IPS DF 4.7 (cell line): ENCODE results near the gene AVPR1A.
"Not testable (repeated sequence)": the region's sequence is repeated elsewhere in the genome, so short reads cannot be mapped to it uniquely, and the experiment has no call there.

Experiments used
- DNase-seq: peaks from one replicate; pipeline ENCODE4 v3.0.0-alpha.2; 2013; ENCODE audit warnings: low spot score; ENCODE audit errors: extremely low read depth

AVPR1A gene

DNA sequence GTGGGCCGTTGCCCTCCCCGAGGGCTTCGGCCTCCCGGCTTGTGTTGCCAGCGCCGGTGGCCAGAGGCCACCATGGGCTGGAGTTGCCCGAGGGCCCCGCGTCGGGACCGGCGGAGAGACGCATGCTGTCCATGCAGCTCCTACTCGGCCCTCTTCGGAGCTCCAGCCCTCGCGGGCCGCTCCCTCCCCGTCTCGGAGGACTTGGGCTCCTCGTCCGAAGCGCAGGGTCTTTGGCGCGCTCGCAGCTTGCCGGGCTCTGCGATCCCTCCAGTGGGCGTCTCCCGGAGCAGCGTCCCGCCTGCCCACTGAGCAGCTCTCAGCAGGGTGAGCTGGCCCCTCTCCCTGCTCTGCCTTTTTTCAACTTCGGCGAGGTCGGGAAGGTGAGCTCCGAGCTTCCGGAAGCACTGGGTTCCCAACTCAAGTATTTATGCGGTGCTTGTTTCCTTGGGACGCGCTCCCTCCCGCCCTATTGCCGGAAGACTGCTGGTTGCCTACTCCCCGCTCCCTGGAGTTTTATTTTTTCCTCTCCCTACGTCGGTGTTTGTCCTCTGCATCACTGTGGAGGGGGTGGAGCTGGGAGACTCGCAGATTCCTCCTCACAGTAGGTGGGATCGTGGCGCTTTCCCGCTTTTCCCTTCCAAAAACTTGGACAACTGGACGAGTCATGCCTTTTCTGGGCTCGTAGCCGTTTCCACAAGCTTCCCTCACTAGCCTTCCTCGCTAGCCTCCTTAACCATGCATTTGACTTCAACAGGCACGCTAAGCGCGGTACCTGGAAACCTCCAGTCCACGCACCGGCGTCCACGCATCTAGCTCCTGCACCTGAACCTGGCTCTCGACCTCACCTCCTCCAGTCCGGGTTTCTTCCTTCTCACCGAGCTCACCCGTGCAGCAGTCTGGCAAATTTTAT lies at the start of gene AVPR1A:
TSS of gene AVPR1A (minus strand) at position 489 of the 910 bp plus-strand sequence. CDS start at position 124, 365 bp downstream.
- DNase-seq, result no peak

DNA sequence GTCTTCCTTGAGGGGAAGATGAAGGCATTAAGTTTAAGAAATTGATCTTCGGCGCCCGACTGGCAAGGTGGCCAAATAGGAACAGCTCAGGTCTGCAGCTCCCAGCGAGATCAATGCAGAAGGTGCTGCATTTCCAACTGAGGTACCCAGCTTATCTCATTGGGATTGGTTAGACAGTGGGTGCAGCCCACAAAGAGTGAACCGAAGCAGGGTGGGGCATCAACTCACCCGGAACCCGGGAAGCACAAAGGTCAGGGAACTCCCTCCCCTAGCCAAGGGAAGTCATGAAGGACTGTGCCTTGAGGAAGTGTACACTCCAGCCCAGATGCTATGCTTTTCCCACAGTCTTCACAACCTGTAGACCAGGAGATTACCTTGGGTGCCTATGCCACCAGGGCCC lies 45.2 kb upstream of the AVPR1A start:
- no peak for DNase-seq

DNA sequence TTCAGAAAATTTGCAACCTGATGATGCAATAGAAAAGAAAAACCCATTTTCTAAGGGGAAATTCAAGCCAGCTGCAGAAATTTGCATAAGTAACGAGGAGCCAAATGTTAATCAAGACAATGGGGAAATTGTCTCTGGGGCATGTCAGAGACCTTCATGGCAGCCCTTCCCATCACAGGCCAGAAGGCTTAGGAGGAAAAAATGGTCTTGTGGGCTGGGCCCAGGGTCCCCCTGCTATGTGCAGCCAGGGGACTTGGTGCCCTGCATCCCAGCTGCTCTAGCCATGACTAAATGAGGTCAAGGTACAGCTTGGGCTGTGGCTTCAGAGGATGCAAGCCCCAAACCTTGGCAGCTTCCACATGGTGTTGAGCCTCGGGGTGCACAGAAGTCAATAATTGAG lies 28.2 kb upstream of the AVPR1A start:
- no peak for DNase-seq

DNA sequence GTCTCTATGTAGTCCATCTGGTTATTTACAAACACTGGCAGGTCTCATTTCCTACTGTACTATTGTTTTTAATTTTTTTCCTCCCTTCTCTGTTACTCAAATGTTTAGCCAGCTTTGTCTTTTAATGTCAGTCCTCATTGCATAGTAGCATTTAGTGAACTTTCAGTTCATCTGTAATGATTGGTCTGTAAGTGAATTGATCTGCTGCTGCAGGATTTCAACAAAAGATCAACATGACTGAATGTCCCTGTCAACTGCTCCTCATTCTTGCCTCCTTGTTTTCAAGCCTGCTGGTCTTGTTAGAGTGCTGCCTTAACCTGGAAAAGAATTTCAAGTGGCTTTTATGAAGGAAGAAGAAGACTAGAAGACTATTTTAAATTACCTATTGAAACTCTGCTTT lies 19.3 kb upstream of the AVPR1A start:
- no peak for DNase-seq

DNA sequence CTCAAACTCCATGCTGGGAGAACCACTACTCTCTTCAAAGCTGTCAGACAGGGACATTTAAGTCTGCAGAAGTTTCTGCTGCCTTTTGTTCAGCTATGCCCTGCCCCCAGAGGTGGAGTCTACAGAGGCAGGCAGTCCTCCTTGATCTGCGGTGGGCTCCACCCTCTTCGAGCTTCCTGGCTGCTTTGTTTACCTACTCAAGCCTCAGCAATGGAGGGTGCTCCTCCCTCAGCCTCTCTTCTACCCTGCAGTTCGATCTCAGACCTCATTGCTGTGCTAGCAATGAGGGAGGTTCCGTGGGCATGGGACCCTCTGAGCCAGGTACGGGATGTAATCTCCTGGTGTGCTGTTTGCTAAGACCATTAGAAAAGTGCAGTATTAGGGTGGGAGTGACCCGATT lies 16.7 kb upstream of the AVPR1A start:
- not testable (repeated sequence) for DNase-seq

DNA sequence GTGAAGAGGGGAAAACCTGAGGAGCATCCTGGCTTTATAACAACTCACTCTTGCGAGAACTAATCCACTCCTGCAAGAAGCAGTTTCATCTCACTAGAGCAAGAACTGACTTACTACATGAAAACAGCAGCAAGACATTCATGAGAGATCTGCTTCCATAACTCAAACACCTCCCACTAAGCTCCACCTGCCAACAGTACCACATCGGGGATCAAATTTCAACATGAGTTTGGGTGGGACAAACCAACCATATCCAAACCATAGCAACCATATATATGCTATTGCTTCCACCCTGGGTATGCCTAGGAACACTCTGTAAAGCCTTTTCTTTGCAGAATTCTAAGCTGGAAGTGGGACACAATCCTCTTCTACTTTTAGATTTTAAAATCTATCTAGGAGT lies 13.9 kb upstream of the AVPR1A start:
- DNase-seq, result no peak

DNA sequence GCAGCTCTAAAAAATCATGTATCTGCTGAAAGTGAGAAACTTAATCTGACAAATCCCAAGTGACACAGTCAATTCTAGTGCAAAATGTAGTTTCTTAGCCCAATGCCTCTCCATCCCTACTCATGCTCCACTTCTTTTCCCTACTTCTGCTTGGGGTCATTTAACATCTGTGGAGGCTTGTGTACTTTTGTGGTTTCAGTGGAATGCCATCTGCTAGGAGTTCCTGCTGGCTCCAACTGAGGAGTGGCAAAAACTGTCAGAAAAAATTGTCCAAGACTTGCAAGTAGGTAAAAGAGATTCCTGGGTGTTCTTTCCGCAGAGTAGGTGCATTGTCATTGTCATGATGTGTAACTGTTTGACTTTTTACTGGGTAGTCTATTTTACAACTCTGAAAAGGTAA lies 12.5 kb upstream of the AVPR1A start:
- no peak for DNase-seq

DNA sequence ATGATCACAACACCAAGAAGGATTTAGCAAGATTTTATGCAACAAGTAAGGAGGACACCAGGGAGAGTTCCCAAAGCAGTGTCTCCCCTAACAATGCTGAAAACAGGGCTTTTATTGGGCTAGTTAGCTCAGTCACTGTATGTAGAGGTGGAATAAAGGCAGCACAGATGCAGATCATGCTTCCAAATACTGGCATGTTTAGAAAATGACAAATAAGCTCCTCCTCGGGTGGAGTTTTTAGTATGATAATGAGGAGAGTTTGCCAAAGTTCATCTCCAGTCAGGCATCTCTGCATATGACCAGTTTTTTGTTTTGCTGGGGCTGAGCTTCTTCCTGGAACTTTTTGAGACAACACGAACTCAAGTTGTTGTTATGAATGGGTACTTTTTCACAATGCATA lies 4.4 kb upstream of the AVPR1A start:
- DNase-seq, result no peak

DNA sequence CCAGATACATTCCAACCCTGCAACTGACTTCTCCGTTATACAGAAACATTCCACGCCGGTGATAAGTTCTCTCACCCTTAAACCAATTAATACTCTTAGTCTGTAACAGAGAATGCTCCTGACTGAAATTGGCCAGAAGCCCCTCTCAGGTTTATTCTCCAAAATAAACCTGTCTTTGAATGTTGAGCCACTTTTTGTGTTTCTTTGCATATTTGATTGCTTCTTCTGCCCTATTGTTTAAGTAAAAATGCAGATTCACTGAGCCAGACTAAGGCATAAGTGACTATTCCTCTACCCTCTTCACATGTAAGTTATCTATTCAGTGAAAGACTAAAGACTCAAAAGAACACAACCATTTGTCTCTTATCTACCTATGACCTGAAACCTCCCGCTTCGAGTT lies 3.6 kb upstream of the AVPR1A start:
- no peak for DNase-seq

DNA sequence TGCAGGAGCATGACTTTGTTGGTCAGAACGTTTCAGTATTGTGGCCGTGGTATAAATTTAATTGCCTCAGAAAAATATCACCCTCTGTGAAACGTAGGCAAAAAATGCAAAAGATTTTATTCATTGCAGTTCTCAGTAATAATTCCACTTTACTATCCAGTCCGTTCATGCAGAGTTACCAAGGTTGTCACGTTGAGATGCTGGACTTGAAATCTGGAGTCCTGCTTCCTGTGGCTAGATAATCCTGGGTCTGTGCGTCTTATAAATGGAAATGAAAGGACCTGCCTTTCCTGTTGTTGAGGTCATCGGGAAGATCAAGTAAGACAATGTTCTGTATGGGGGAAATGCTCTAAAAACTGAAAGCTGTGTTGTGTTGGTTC lies 1.3 kb upstream of the AVPR1A start:
- no peak for DNase-seq

DNA sequence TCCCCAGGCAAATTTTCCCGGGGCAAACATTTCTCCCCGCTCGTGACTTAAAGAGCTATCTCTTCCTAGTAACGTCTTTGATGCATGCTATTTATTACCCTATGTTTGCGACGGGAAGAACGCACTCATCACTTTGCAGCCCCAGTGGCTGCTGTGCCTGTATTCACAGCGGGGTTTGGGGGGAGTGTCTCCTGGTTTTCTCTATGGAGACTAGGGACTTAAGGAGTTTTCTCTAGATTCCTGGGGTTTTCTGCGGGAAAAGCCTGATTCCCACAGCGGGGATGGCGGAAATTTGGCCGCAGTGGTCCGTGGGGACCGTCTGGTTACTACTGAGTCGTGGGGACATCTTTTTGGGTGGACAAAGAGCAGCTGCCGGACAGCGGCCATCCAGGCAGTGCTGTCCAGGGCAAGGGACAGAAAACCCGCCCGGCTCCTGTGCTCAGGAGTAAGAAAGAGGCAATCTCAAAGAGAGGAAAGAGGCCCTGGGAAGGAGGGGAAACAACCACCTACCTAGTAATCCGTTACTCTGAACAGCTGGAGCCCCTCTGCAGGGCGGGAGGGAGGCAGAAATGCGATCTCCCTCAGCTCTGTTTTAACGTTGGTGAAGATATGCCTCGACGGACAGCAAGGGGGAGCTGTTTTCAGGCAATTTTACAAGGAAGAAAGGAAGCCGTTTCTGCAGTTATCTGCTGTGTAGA lies 771 bp upstream of the AVPR1A start:
- DNase-seq, result peak; percentile 60

DNA sequence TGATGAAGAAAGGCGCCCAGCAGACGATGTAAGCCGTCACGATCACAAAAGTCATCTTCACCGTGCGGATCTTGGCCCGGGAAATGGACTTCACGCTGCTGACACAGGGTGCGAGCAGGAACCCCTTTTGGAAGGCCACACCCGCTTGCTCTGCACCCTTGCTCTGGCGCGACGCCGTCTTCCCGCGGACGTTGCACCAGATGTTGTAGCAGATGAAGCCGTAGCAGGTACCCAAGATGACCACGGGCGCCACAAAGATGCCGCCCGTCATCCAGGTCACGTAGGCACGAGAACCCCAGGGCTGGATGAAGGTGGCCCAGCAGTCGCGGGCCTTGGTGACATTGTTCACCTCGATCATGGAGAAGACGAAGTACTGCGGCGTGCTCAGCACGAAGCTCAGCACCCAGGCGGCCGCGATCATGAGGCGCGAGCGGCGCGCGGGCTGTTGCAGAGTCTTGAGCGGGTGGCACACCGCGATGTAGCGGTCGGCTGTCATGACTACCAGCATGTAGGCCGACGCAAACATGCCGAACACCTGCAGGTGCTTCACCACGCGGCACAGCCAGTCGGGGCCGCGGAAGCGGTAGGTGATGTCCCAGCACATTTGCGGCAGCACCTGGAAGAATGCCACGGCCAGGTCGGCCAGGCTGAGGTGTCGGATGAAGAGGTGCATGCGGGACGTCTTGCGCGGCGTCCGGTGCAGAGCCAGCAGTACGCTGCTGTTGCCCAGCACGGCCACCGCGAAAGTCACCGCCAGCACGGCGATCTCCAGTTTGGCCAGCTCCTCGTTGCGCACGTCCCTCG lies 890 bp downstream of the AVPR1A start:
- DNase-seq, result peak; percentile 36

DNA sequence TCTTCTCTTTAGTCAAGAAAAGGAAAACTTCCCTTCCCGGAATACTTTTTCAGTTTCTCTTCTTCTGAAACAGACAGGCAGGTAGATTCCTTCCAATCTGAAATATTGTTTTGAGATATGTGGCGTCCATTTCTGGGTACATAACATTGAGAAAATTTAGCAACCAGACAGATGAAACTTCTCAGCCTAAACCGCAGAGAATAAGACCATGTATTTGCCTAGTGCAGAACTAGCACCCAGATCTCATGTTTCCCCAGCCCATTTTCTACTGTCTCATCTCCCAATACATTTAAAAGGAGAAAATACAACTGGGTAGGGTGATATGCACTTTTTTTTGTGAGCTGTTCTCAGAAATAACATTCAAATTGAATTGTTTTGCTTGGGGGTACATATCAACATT lies 6.4 kb downstream of the AVPR1A start:
- no peak for DNase-seq

DNA sequence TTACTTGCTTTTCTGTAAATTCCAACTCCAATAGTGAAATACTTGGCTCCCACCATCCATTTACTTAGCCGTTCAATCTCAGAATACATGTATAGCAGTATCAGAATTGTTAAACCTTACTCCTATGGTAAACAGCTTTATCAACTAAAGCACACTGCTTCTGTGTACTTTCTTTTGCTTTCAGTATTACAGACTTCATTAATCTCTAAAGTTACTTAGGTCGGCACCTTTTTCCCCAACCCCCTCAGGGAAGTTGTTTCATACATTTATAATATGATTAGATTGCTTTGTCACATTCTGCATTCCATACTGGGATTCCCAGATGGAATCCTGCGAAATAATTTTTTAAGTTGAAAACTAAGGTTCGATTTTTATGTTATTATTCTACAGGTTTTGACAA lies 12.5 kb downstream of the AVPR1A start:
- no peak for DNase-seq

DNA sequence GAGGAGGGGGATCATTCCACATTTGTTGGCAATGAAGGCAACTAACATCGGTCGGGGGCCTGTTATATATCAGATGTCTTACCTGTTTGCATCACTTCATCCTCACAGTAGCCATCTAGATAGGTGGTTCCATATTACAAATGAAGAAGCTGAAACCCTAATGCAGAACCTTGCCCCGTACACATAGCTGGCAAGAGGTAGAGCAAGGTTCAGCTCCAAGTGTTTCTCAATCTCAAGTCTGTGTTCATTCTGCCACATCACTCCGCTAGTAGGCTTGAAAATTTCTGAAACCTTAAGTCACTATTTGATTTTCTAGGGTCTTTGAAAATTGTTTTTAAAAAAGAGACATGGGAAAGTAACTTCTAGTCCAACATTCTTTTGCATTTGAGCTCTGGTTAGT lies 17.0 kb downstream of the AVPR1A start:
- DNase-seq, result no peak

DNA sequence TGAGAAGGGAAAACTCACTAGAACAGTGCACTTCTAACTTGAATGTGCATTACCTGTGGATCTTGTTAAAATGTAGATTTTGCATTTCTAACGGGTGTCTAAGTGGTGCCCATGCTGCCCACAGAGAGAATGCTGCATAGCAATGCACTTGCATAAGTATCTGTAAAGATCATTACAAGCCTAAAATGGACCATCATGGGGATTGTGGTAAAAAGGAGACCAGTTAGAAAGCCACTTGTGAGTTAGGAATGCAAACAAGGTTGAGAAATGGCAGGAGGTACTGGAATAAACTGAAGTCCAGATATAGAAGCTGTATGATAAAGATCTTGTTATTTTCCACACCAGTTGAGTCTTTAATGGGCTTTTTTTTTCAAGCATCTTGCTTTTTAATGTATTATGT lies 18.8 kb downstream of the AVPR1A start:
- DNase-seq, result no peak

DNA sequence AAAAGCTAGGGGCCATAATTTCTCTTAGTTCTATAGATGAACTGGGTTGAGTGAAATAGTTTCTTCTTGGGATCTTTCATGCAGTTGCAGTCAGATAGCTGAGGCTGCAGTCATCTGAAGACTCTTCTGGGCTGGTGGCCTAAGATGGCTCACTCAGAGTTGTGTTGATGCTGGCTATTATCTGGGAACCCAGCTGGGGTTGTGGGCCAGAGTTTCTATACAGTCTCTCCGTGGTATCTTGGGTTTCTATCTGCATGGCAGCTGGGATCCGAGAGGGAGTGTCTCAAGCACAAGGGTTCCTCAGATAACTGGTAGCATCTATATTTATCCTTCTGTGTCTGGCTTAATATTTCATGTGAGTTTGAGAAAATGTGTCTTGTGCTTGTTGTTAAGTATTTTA lies 21.1 kb downstream of the AVPR1A start:
- no peak for DNase-seq

DNA sequence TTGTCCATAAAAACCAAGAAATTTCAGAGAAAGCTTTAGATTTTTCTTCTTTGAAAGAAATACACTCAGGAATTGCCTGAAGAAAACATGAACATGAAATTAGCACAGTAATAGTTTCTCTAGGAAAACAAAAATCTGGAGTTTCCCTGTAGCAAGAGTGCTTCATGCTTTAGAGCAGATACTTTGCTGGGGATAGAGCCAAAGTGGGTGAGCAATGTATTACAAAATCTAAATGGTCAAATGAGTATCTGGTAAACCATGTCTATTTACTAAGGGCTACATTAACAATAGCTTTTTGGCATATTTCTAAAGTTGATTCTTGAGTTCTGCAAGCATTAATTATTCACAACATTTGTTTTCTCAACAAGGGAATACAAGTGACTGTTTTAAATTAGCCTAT lies 26.2 kb downstream of the AVPR1A start:
- DNase-seq, result no peak

DNA sequence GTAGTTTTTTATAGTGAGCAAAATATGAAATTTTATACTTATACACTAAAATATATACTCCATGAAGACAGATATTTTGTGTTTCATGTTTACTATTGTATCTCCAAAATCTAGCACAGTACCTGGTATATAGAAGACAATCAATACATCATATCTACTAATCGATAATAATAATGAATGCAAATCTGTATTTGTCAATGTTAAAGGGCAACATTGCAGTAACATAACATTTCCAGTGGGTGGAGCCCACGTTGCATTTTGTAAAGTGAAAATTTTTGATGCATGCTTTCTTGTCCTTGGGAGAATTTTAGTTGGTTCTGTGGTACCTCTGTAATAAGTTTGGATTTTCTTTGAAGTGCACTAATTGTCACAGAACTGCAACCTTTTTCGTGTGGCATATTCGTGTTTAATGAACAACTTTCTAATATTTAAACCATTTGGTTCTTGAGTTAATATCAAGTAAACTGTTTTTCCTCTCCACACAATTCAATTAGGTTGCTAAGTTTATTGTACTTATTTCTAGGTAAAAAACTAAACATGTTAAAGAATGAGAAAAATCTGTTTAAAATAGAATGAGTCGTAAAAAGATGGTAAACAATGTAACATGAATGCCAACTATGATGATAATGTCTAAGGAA lies 47.4 kb downstream of the AVPR1A start:
- DNase-seq, result no peak

DNA sequence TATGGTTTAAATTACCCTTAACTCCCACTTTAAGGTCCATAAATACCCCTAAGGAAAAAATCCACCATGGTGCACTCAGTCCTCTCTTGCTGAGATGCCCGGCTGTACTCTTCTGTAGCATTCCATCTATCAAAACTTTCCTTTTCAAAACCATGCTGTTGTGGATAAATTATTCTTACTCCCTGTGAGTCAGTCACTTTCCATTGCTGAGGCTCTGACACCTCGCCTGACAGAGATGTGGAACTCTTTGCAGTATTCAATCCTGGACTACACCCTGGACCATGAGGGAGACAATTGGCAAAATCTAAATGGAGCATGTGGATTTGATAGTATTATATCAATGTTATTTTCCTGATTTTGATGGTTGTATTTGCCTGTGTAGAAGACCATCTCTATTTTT lies 49.1 kb downstream of the AVPR1A start:
- no peak for DNase-seq

DNA sequence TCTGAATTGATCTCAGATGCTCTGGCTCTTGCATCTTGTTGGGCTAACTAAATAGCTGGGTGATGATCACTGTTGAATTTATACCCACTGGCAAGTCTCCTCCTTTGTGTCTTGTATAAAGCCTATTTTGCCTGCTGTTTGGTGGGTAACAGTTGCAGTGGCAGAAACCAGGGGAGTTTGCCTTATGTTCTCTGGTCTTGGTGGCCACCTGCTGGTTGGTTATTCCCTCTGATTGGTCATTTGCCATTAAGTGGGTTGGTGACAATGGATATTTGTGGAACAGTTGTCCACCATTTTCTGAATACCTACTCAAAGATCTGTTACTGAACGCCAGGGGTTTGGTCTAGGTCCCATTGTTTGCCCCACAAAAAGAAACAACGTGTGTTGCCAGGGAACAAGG lies 52.1 kb downstream of the AVPR1A start:
- no peak for DNase-seq
